Tibial nerve (tissue), 4 donors: ENCODE measurements around the gene IGF1R. TPM values are rescaled to one million over a fixed set of nuclear protein-coding genes. Genes with fewer than 3 reads are reported as not detected.
A peak's percentile ranks its signal among the peaks of the same experiment; 100 is the strongest.

Source experiments
- DNase-seq, 2 donors: peaks; one replicate each; pipeline ENCODE4 v3.0.0-alpha.2; 2019; ENCODE audit warnings: low spot score in 2 of 2
- H3K27ac ChIP-seq, 4 donors: fragments of 200-600 bp; sonication (generic) in 3 of 4; one replicate each; pipeline ENCODE4 v1.5.1; 2017 to 2019; ENCODE audit warnings: mild to moderate bottlenecking in 1 of 4
- H3K27me3 ChIP-seq, 2 donors: fragments of 200-600 bp; sonication (generic) in 1 of 2; one replicate each; pipeline versions ENCODE4 v1.5.1 to v1.6.0; 2017 to 2019
- H3K36me3 ChIP-seq, 3 donors: fragments of 200-600 bp; sonication (generic); one replicate each; pipeline ENCODE4 v1.5.1; 2018 to 2019
- H3K4me1 ChIP-seq, 4 donors: fragments of 200-600 bp; sonication (generic) in 3 of 4; one replicate each; pipeline ENCODE4 v1.5.1; 2017 to 2019
- H3K4me3 ChIP-seq, 4 donors: fragments of 200-600 bp; sonication (generic) in 3 of 4; one replicate each; pipeline ENCODE4 v1.5.1; 2017 to 2019; ENCODE audit warnings: mild to moderate bottlenecking in 1 of 4, moderate library complexity in 1 of 4
- H3K9me3 ChIP-seq, 4 donors: fragments of 200-600 bp; sonication (generic) in 3 of 4; one replicate each; pipeline ENCODE4 v1.5.1; 2017 to 2019
- EP300 ChIP-seq, 2 donors: sonication (generic); formaldehyde crosslinking; IDR thresholded peaks; one replicate each; pipeline ENCODE4 v1.6.1; 2017; ENCODE audit warnings: antibody characterized with exemption in 2 of 2, mild to moderate bottlenecking in 1 of 2
- POLR2A ChIP-seq, 2 donors: fragments of 450-650 bp; IDR thresholded peaks; one replicate each; pipeline ENCODE4 v1.6.1; 2017; ENCODE audit warnings: antibody characterized with exemption in 2 of 2, mild to moderate bottlenecking in 2 of 2, moderate library complexity in 2 of 2
- whole genome bisulfite sequencing, 2 donors: methylation state at CpG; one replicate each; pipeline ENCODE4 v1.1.5; 2018; 5-methylcytosine and 5-hydroxymethylcytosine counted together
- total RNA-seq, 4 donors: library from RNA; depleted of rRNA; stranded (reverse); fragments of >200 nt; gene quantifications; one replicate each; pipeline ENCODE4 v1.1.0, GENCODE V29; 2016
- TF ChIP-seq, protein P1 (sequence below), 5 experiments: fragments of 200-600 bp in 3 of 5; fragments of 450-650 bp in 2 of 5; sonication (generic) in 3 of 5; IDR thresholded peaks; one replicate each; pipeline ENCODE4 v1.5.1; 2016 to 2019; ENCODE audit warnings: antibody characterized with exemption in 5 of 5, mild to moderate bottlenecking in 3 of 5, moderate library complexity in 2 of 5

The IGF1R gene
- total RNA-seq, 4 donors from 2014 or later: 82.5 to 164 (median 111) TPM

DNA sequence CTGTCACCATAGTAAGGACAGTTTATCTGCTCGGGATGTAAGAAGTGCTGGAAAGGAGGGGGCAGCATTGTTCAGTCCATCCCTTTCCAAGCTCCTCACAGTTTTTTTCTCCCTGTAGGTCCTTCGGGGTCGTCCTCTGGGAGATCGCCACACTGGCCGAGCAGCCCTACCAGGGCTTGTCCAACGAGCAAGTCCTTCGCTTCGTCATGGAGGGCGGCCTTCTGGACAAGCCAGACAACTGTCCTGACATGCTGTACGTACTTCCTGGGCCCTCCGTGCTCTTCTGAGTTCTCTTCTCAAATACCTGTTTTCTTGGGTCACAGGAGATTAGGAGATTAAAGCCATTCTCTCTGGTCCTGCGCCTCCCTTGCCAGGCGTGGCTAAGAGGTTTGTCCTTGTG, 300.1 kb downstream of the IGF1R start:
- Histone ChIP-seq H3K27ac (no peak overlapping the region), H3K4me3 (no peak overlapping the region), H3K4me1 (peaks cover 0 to 25% (median 3%) of the 10 kb centered on the region in 4 donors), H3K9me3 (no peaks in the 10 kb centered on the region), H3K27me3 (no peaks in the 10 kb centered on the region), H3K36me3 (peaks cover 0 to 91% (median 0%) of the 10 kb centered on the region in 3 donors)
- 87 to 88% methylated on average over 13 of the region's 13 CpGs for WGBS, 2 donors
- TF ChIP-seq EP300 (IDR thresholded peaks at IDR 0.05) (no peak), POLR2A (IDR thresholded peaks at IDR 0.05) (no peak)
- TF ChIP-seq, protein P1, sequence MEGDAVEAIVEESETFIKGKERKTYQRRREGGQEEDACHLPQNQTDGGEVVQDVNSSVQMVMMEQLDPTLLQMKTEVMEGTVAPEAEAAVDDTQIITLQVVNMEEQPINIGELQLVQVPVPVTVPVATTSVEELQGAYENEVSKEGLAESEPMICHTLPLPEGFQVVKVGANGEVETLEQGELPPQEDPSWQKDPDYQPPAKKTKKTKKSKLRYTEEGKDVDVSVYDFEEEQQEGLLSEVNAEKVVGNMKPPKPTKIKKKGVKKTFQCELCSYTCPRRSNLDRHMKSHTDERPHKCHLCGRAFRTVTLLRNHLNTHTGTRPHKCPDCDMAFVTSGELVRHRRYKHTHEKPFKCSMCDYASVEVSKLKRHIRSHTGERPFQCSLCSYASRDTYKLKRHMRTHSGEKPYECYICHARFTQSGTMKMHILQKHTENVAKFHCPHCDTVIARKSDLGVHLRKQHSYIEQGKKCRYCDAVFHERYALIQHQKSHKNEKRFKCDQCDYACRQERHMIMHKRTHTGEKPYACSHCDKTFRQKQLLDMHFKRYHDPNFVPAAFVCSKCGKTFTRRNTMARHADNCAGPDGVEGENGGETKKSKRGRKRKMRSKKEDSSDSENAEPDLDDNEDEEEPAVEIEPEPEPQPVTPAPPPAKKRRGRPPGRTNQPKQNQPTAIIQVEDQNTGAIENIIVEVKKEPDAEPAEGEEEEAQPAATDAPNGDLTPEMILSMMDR (IDR thresholded peaks at IDR 0.05): no peak
- DNase-seq: no peak

- Histone ChIP-seq H3K27me3 (no peaks in the 10 kb centered on the region), H3K27ac (no peak overlapping the region), H3K36me3 (peaks cover 0 to 87% (median 0%) of the 10 kb centered on the region in 3 donors), H3K4me1 (peaks cover 0 to 25% (median 3%) of the 10 kb centered on the region in 4 donors), H3K9me3 (no peaks in the 10 kb centered on the region), H3K4me3 (no peak overlapping the region)
- TF ChIP-seq POLR2A (IDR thresholded peaks at IDR 0.05): no peak
- no peak for TF ChIP-seq EP300 (IDR thresholded peaks at IDR 0.05)
- TF ChIP-seq, protein P1 (IDR thresholded peaks at IDR 0.05): no peak
- no peak for DNase-seq
- WGBS, 2 donors: 90 to 92% methylated on average over 11 of the region's 11 CpGs
These were observed 300.6 kb downstream of the IGF1R start for GRCh38 chr15:98948941-98949340.

- Histone ChIP-seq H3K4me3 (no peak overlapping the region), H3K4me1 (peaks cover 0 to 30% (median 8%) of the 10 kb centered on the region in 4 donors), H3K27me3 (no peaks in the 10 kb centered on the region), H3K36me3 (peaks cover 0 to 80% (median 0%) of the 10 kb centered on the region in 3 donors), H3K27ac (no peak overlapping the region), H3K9me3 (no peaks in the 10 kb centered on the region)
- DNase-seq: no peak
- 84 to 93% methylated on average over 6 of the region's 6 CpGs for WGBS, 2 donors
- TF ChIP-seq EP300 (IDR thresholded peaks at IDR 0.05) (no peak), POLR2A (IDR thresholded peaks at IDR 0.05) (no peak)
- TF ChIP-seq, protein P1 (IDR thresholded peaks at IDR 0.05): no peak
These were observed 301.3 kb downstream of the IGF1R start for GRCh38 chr15:98949624-98950023.

DNA sequence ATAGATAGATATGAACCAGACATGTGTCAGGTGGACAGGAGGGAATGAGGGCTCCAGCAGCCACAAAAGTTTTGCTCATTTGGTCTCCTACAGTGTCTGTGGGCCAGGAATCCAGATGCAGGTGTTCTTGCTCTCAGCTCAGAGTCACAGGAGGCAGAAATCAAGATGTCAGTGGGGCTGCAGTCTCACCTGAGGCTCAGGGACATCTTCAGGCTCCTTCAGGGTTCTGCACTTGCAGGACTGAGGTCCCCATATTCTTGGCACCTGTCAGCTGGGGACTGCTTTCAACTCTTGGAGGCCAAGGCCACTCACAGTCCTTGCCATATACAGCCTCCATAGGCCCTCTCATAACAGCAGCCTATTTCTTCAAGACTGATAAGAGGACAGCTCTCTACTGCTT, 301.9 kb downstream of the IGF1R start:
- DNase-seq: no peak
- Histone ChIP-seq H3K27me3 (no peaks in the 10 kb centered on the region), H3K27ac (no peak overlapping the region), H3K4me1 (peaks cover 0 to 36% (median 9%) of the 10 kb centered on the region in 4 donors), H3K9me3 (no peaks in the 10 kb centered on the region), H3K36me3 (peaks cover 0 to 74% (median 0%) of the 10 kb centered on the region in 3 donors), H3K4me3 (no peak overlapping the region)
- TF ChIP-seq POLR2A (IDR thresholded peaks at IDR 0.05): no peak
- TF ChIP-seq EP300 (IDR thresholded peaks at IDR 0.05): no peak
- TF ChIP-seq, protein P1 (IDR thresholded peaks at IDR 0.05): no peak

DNA sequence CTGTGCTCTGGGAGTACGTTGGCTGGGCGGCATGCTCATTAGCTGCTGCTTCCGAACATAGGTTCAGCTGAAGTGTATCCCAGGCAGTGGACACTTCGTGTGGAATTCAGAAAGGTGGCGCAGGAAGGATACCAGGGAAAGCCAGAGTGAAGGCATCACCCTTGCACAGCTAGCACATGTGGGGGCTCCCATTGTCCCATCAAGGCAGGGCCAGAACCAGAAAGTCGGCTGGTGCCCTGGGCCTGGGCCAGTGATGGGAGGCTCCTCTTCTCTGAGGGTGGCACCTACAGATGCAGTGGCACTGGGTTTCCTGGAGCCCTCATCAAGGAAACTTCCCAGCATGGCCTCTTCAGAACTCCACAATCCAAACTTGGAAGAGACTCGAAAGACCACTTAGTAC, 302.7 kb downstream of the IGF1R start:
- H3K4me1 ChIP-seq: peaks cover 0 to 40% (median 9%) of the 10 kb centered on the region in 4 donors
- H3K27ac ChIP-seq: peak overlapping the region in 1 of 4 donors; percentile 16
- no peaks in the 10 kb centered on the region for H3K27me3 ChIP-seq
- no peaks in the 10 kb centered on the region for H3K9me3 ChIP-seq
- H3K4me3 ChIP-seq: no peak overlapping the region
- no peak for TF ChIP-seq EP300 (IDR thresholded peaks at IDR 0.05)
- no peak for TF ChIP-seq POLR2A (IDR thresholded peaks at IDR 0.05)
- TF ChIP-seq, protein P1 (IDR thresholded peaks at IDR 0.05): no peak
- WGBS, 2 donors: 89 to 93% methylated on average over 7 of the region's 7 CpGs
- peaks cover 0 to 72% (median 0%) of the 10 kb centered on the region in 3 donors for H3K36me3 ChIP-seq
- DNase-seq: no peak
